ENCODE results near the gene HOXC11.

Gene HOXC11

GRCh38 chr12:54011665-54012532 is 39.0 kb downstream of the HOXC11 start:
- DNase-seq: no peak

DNA sequence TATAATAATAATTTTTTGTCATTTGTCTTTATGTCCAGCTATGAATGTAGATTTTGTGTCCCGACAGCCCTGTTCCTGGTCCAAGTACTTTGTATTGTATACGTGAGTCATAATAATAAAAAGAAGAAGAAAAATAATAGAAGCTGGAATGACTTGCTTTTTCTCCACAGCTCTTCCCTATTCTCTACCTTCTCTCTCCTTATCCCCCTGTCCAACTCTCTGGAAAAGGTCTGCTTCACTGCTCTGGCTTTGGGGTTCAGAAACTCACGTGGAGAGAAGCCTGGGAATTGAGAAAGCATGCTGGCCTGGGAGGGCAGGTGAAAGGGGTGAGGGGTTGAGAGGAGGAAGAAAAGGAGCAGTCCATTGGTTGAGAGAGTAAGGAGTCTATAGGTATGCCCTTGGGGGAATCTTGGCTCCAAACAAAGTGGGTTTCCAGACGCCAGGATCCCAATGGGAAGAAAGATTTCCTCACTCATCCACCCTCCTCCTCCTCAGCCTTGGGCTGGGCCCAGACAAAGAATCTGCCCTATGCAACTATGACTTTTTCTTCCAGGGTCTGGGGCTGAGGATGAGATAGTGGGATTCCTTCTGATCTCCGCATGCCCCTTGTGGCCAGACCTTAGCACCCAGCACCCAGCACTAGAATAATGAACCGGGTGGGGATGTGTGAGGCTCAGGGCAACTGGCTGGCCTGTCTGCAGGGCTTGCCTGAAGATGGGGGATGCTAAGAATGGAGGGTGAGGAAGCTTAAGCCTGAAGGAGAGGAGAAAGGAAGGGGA is 39.9 kb downstream of the HOXC11 start:
- no peak for DNase-seq

- no peak for DNase-seq
These were observed 41.6 kb downstream of the HOXC11 start for GRCh38 chr12:54014377-54015017.

DNA sequence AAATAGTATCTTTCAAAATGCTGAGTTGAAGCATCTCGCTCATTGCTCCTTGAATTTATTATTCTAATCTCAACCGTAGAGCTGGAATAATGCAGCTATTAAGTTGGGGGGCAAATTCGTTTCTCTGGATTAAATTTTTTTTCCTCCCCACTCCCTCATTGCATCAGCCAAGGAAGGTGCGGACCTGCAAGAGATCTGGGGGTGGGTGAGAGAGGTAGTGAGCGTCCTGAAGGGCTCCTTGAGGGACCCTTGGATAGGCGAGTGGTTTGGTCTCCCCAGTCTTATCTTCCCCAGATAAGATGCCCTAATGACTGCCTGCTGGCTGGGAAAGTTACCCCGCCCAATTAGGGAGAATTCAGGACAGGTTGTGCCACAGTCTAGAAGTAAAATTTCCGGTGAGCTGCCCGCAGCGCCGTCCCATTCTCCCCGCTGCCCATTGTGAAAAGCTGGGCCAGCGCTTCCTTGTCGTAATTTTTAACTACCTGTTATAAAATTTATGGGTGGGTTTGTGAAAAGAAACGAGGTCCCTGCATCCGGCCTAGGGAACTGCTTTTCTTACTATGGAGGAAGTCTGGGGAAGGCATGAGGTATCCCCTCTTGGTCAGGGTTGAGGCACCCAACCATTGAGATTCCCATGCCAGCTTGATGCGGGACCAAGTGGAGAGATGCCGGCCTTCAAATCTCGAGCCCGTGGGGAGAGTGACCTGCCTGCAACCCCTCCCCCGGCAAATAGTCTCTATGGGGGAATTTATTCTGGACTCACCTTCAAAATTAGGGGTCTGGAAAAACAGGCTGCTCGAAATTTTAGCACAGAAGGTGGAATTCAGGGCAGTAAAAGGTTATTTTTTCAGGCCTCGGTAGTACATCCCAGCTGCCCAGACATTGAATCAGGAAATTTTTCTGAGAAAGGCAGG is 42.3 kb downstream of the HOXC11 start:
- DNase-seq: no peak

GRCh38 chr12:54016051-54016450 is 43.1 kb downstream of the HOXC11 start:
- DNase-seq: no peak

GRCh38 chr12:54016478-54016964 is 43.6 kb downstream of the HOXC11 start:
- DNase-seq: peak; percentile 43 to 80

DNA sequence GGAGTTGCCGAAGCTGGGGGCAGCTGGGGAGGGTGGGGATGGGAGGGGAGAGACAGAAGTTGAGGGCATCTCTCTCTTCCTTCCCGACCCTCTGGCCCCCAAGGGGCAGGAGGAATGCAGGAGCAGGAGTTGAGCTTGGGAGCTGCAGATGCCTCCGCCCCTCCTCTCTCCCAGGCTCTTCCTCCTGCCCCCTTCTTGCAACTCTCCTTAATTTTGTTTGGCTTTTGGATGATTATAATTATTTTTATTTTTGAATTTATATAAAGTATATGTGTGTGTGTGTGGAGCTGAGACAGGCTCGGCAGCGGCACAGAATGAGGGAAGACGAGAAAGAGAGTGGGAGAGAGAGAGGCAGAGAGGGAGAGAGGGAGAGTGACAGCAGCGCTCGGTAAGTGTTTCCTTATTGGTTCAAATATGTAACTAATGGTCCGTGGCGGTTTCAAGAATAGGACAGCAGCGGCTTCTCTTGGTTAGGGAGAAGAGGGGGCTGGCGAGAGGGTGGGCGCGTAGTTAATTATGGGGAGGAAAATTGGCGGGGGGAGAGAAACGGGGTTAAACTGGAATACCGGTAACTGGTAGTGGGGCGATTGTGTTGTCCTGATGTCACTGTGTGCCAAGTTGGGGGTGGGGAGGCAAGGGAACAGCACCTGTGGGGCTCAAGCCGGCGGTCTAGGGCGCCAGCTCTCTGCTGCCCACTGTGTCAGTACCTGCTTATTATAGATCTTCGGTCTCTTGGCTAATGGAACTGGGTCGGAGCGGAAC is 44.3 kb downstream of the HOXC11 start:
- DNase-seq: peak in 1 of 2 experiments; percentile 86

- DNase-seq: peak; percentile 93 to 94
These were observed 45.0 kb downstream of the HOXC11 start for GRCh38 chr12:54017878-54018467.

- peak; percentile 48 to 72 for DNase-seq
These were observed 45.6 kb downstream of the HOXC11 start for GRCh38 chr12:54018468-54018984.

- DNase-seq: peak in 1 of 2 experiments; percentile 48
These were observed 46.3 kb downstream of the HOXC11 start for GRCh38 chr12:54019091-54019811.

GRCh38 chr12:54019924-54020590 is 47.1 kb downstream of the HOXC11 start:
- peak in 1 of 2 experiments; percentile 48 for DNase-seq

DNA sequence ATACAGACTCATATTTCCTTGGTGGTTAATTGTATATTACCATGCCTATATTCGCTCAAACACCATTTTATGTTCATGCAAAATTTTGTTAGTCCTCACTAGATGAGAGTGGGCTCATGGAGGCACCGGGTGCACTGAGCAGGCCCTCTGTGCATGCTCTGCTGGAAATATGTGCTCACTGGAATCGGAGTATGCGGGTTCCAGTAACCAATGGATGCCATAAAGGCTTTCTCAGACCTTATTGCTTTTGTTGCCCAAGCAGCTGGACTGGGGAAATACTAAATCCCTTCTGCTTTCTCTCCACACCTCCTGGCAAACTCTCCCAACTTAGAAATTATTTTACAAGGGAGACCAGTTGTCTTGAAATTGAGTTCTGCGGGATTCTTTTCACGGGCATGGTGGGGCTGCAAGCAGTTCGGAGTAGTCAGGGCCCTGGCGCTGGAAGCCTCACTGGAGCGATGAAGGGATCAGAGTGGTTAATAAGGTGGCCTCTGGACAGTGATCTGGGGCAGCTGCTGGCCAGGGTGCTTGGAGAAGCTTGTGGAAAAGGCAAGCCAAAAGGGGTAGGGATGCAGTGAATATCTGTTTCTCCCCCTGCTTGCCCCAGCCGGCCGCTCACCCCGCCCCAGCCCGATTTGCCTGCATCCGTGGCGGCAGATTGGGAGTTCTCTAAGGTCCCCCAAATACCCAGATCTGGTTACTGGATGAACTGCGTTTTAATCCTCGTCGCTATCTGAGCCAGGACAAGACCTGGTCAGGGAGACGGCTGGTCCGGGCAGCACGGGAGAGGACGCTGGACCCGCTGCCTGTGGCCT is 47.9 kb downstream of the HOXC11 start:
- no peak for DNase-seq

GRCh38 chr12:54021432-54022013 is 48.6 kb downstream of the HOXC11 start:
- peak in 1 of 2 experiments; percentile 37 for DNase-seq

- no peak for DNase-seq
These were observed 50.3 kb downstream of the HOXC11 start for GRCh38 chr12:54022960-54023884.

- DNase-seq: no peak
These were observed 51.2 kb downstream of the HOXC11 start for GRCh38 chr12:54024127-54024526.

- no peak for DNase-seq
These were observed 51.8 kb downstream of the HOXC11 start for GRCh38 chr12:54024581-54025305.

All from SW 1271 (cell line).